Heart left ventricle (tissue), 13 donors: Measurements from ENCODE around the gene ZFAND5.

Experiments used
- CTCF ChIP-seq, 12 donors: fragments of 200-600 bp; sonication (generic) in 4 of 12; IDR thresholded peaks; one replicate each; pipeline versions ENCODE4 v1.5.0 to v1.8.0; 2018 to 2022; ENCODE audit warnings: antibody characterized with exemption in 12 of 12, mild to moderate bottlenecking in 5 of 12
- POLR2A ChIP-seq, 2 donors: fragments of 450-650 bp; IDR thresholded peaks; one replicate each; pipeline ENCODE4 v1.6.1; 2017; ENCODE audit warnings: antibody characterized with exemption in 2 of 2, mild to moderate bottlenecking in 2 of 2, moderate library complexity in 2 of 2
- donor health status: ischemic (EF 13 %, LVEDD 7.1; RV severe dilation, severe dysfunction).
- donor health status: DM: no; HTN: yes; CAD: no.
- donor health status: DM: no; HTN: no; CAD: no.
- donor health status: ischemic (EF 25% LVEDD 6.9; RV normal size, moderate dysfunction).
- donor health status: ischemic (EF 25% LVEDD 5.7; RV mildly dilated, moderate dysfunction).
- donor health status: ischemic (EF 35%, LVEDD 5.7; RV mildly dilated, moderate dysfunction).
- donor health status: nonischemic (EF 11% LVEDD 7.7; RV severe dilation, severe dysfunction).
- donor health status: DM: yes; HTN: yes; CAD: no.
- donor health status: PGD.
- donor health status: ischemic (EF 29% LVEDD 5.4; RV normal size, mild dysfunction).
- donor health status: nonischemic (EF 23%, LVEDD 6.1; RV moderate dilation, normal function).

GRCh38 chr9:72305102-72305546 lies 59.9 kb downstream of the ZFAND5 start:
- no peak for TF ChIP-seq CTCF (IDR thresholded peaks at IDR 0.05)
- peak in 1 of 2 donors; percentile 65 for TF ChIP-seq POLR2A (IDR thresholded peaks at IDR 0.05)
